WTC11 (cell line): ENCODE results near the gene COX19. TPM values are rescaled to one million over a fixed set of nuclear protein-coding genes. Genes with fewer than 3 reads are reported as not detected.

ENCODE experiments used
- ATAC-seq: fragments of 200-7000 bp; cut with Tn5 transposase; 2 replicates; pipeline ENCODE4 v1.10.0; 2021; ENCODE audit warnings: mild to moderate bottlenecking, moderate library complexity
- CTCF ChIA-PET: fragments of 300-600 bp; sonication (Branson Sonifier 250); formaldehyde crosslinking; loops from one replicate; lab custom pipeline; 2021; ENCODE audit warnings: antibody characterized with exemption; lab: Charles Lee
- POLR2A ChIA-PET: fragments of 350-600 bp; sonication (Branson Sonifier 250); formaldehyde crosslinking; loops from one replicate; lab custom pipeline; 2021; ENCODE audit warnings: antibody characterized with exemption; lab: Charles Lee
- DNase-seq: peaks from one replicate; pipeline ENCODE4 v3.0.0; 2021; ENCODE audit warnings: low spot score
- H3K27ac Mint-ChIP-seq: 2 replicates; pipeline ENCODE4 v1.8.0; 2021; ENCODE audit warnings: mixed read lengths
- H3K27me3 Mint-ChIP-seq: 2 replicates; pipeline ENCODE4 v1.8.0; 2021; ENCODE audit warnings: low read depth, mild to moderate bottlenecking, moderate library complexity, mixed read lengths
- H3K36me3 Mint-ChIP-seq: 2 replicates; pipeline ENCODE4 v1.8.0; 2021; ENCODE audit warnings: mixed read lengths
- H3K4me1 Mint-ChIP-seq: 2 replicates; pipeline ENCODE4 v1.8.0; 2022; ENCODE audit warnings: mixed read lengths
- H3K4me3 Mint-ChIP-seq: 2 replicates; pipeline ENCODE4 v1.8.0; 2021; ENCODE audit warnings: mild to moderate bottlenecking, moderate library complexity, mixed read lengths
- H3K9me3 Mint-ChIP-seq: 2 replicates; pipeline ENCODE4 v1.8.0; 2021; ENCODE audit warnings: mixed read lengths
- CDX4 ChIP-seq: fragments of 250-450 bp; sonication (Bioruptor Pico); IDR thresholded peaks from 2 replicates; pipeline ENCODE4 v1.9.0; 2021; ENCODE audit warnings: moderate library complexity, mild to moderate bottlenecking, inconsistent platforms, borderline replicate concordance
- CTCF ChIP-seq: fragments of 200-600 bp; IDR thresholded peaks from 2 replicates; pipeline ENCODE4 v1.8.0; 2022; ENCODE audit warnings: antibody characterized with exemption
- FOXK1 ChIP-seq: sonication (generic); formaldehyde crosslinking; IDR thresholded peaks from 2 replicates; pipeline ENCODE4 v1.8.0; 2022; ENCODE audit warnings: mild to moderate bottlenecking, moderate library complexity, missing genetic modification reagents
- GRHL2 ChIP-seq: fragments of 250-450 bp; sonication (Bioruptor Pico); IDR thresholded peaks from 2 replicates; pipeline ENCODE4 v1.8.0; 2022; ENCODE audit warnings: mild to moderate bottlenecking, moderate library complexity; ENCODE audit not compliant: insufficient replicate concordance, severe bottlenecking
- GTF2I ChIP-seq: fragments of 250-450 bp; sonication (Bioruptor Pico); conservative IDR thresholded peaks from 2 replicates; pipeline ENCODE4 v1.4.0; 2021; ENCODE audit warnings: mild to moderate bottlenecking
- MAX ChIP-seq: sonication (generic); formaldehyde crosslinking; IDR thresholded peaks from 2 replicates; pipeline ENCODE4 v1.8.0; 2022; ENCODE audit warnings: mild to moderate bottlenecking, missing genetic modification reagents
- NFE2L1 ChIP-seq: sonication (generic); formaldehyde crosslinking; IDR thresholded peaks from 2 replicates; pipeline ENCODE4 v1.8.1; 2023; ENCODE audit warnings: missing genetic modification reagents
- NR3C1 ChIP-seq: sonication (generic); formaldehyde crosslinking; conservative IDR thresholded peaks from 2 replicates; pipeline ENCODE4 v1.8.1; 2023; ENCODE audit warnings: low read depth, mild to moderate bottlenecking, missing genetic modification reagents
- OVOL2 ChIP-seq: fragments of 250-450 bp; sonication (Bioruptor Pico); IDR thresholded peaks from 2 replicates; pipeline ENCODE4 v1.9.0; 2021; ENCODE audit warnings: mild to moderate bottlenecking, borderline replicate concordance
- PREB ChIP-seq: sonication (generic); formaldehyde crosslinking; IDR thresholded peaks from 2 replicates; pipeline ENCODE4 v1.8.1; 2022; ENCODE audit warnings: mild to moderate bottlenecking, missing genetic modification reagents, moderate library complexity, borderline replicate concordance
- SMAD3 ChIP-seq: sonication (generic); formaldehyde crosslinking; IDR thresholded peaks from 2 replicates; pipeline ENCODE4 v1.8.0; 2022; ENCODE audit warnings: missing genetic modification reagents, mild to moderate bottlenecking, borderline replicate concordance
- USF1 ChIP-seq: sonication (generic); formaldehyde crosslinking; IDR thresholded peaks from 2 replicates; pipeline ENCODE4 v1.8.0; 2022; ENCODE audit warnings: mild to moderate bottlenecking, missing genetic modification reagents
- USF2 ChIP-seq: sonication (generic); formaldehyde crosslinking; IDR thresholded peaks from 2 replicates; pipeline ENCODE4 v1.8.1; 2023; ENCODE audit warnings: mild to moderate bottlenecking, missing genetic modification reagents, moderate library complexity
- ZNF416 ChIP-seq: fragments of 250-450 bp; sonication (Bioruptor Pico); IDR thresholded peaks from 2 replicates; pipeline ENCODE4 v1.9.0; 2021; ENCODE audit warnings: mild to moderate bottlenecking, inconsistent platforms
- ZSCAN18 ChIP-seq: fragments of 250-450 bp; sonication (Bioruptor Pico); IDR thresholded peaks from 2 replicates; pipeline ENCODE4 v2.1.2; 2022; ENCODE audit warnings: mild to moderate bottlenecking, moderate library complexity
- total RNA-seq: library from RNA; stranded (reverse); gene quantifications from 3 replicates; pipeline ENCODE4 v1.2.3, GENCODE V29; 2021
- TF ChIP-seq, protein P1 (sequence below): sonication (generic); formaldehyde crosslinking; IDR thresholded peaks from 2 replicates; pipeline ENCODE4 v1.8.0; 2022; ENCODE audit warnings: mild to moderate bottlenecking, missing genetic modification reagents
- TF ChIP-seq, protein P2 (sequence below): sonication (generic); formaldehyde crosslinking; IDR thresholded peaks from 2 replicates; pipeline ENCODE4 v1.8.1; 2023; ENCODE audit warnings: mild to moderate bottlenecking, missing genetic modification reagents
- TF ChIP-seq, protein P3 (sequence below): sonication (generic); formaldehyde crosslinking; IDR thresholded peaks from 2 replicates; pipeline ENCODE4 v1.8.1; 2022; ENCODE audit warnings: low read depth, mild to moderate bottlenecking, moderate library complexity, missing genetic modification reagents, borderline replicate concordance

Gene COX19
- total RNA-seq, 1 experiment from 2014 or later: 13.2 TPM

DNA sequence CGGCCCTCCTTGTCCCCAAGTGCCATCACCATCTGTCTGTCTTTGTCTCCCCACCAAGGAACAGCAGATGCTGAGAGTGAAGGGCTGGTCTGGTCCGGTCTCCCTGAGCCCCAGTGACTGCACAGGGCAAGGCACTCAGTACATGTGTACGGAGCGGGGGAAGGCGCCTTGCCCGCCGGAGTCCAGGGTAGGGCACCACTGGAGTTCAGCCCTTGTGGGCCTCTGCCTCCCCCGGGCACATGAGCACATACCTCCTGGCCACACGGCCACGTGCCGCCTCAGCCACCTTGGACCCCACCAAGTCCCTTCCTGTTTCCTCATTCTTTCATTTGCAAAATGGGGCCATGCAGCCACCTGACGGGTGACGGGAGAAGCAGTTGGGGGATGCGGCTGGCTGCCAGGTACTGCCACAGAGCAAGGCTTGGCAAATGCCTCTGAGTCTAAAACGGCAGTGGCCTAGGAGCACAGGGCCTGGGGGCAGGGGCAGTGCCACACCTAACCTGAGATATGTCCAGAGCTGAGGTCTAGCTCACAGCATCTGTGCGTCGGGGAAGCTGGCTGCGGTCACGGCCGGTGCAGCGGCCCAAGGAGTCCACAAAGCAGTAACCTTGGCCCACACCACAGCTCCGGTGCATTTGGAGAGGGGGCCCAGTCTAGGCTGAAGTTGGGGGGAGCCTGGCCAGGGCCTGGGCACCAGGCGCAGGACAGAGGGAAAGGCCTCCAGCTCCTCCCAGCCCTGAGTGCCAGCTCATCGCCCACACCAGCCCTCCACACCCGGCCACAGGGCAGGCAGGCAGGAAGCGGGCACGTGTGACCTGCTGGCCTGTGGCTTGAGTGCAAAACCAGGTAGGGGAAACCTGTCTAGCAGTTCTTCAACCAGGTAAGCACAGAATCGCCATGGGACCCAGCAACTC lies 26.1 kb downstream of the COX19 start:
- Mint-ChIP-seq H3K27me3 (peaks cover 12% of the 10 kb centered on the region), H3K27ac (no peak overlapping the region), H3K9me3 (no peaks in the 10 kb centered on the region), H3K4me1 (peaks cover 13% of the 10 kb centered on the region), H3K4me3 (no peak overlapping the region), H3K36me3 (no peaks in the 10 kb centered on the region)
- ChIA-PET POLR2A (no interaction called here), CTCF (no interaction called here)
- DNase-seq (no peak), ATAC-seq (no peak)
- TF ChIP-seq MAX (CRISPR knock-in tag): no peak
- TF ChIP-seq USF2: peak; percentile 22; the same call in 1 of the 2 replicates

DNA sequence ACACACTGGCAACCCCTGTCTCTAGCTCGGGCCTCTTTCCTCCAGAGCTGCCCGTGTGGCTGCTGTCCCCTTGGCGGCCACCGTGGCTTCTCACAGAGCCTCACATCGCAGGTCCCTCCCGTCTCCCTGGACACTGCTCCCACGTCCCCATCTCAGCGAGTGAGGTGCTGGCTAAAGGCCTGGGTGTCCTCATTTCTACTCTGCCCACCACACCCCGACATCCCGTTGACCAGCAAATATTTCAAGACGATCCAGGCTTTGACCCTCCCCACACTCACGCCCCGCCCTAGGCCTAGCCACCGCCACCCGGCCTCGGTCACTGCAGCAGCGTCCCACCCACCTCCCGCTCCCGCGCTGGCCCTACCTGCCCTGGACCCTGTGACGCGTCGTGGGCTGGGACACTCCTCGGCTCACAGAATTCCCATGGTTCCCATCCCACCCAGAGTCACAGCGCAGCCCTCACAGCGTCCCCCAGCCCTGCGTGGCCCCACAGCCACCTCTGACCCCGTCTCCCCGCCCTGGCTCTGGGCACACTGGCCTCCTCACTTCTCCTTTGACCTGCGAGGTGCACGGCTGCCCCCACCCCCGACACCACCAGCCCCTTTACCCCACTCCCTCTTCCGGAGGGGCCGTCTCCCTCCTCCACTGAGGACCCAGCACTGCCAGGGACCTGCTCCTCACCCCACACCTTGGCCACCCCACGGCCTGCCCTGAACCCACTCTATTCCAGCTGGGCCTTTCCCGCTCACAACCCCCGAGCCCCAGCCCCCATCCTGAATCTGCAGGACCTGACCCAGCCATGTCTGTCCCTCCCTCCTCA lies 27.7 kb downstream of the COX19 start:
- H3K4me1 Mint-ChIP-seq: peaks cover 13% of the 10 kb centered on the region
- ATAC-seq (no peak), DNase-seq (no peak)
- H3K27ac Mint-ChIP-seq: no peak overlapping the region; the same call in 1 of the 2 replicates
- peaks cover 12% of the 10 kb centered on the region for H3K27me3 Mint-ChIP-seq
- H3K4me3 Mint-ChIP-seq: no peak overlapping the region
- ChIA-PET POLR2A (no interaction called here), CTCF (interaction anchor here (1.3 kb wide), 1 partner anchor 45 kb away, joined by 3 read pairs; no protein-coding TSS in a partner anchor)
- no peaks in the 10 kb centered on the region for H3K36me3 Mint-ChIP-seq
- no peaks in the 10 kb centered on the region for H3K9me3 Mint-ChIP-seq
- TF ChIP-seq CDX4 (CRISPR knock-in tag) (no peak), MAX (CRISPR knock-in tag) (no peak), NR3C1 (no peak), ZNF416 (CRISPR knock-in tag) (no peak), PREB (CRISPR knock-in tag) (no peak), GTF2I (CRISPR knock-in tag) (no peak), CTCF (no peak), OVOL2 (no peak), FOXK1 (CRISPR knock-in tag) (no peak), GRHL2 (CRISPR knock-in tag) (no peak), ZSCAN18 (CRISPR knock-in tag) (no peak), NFE2L1 (CRISPR knock-in tag) (no peak), SMAD3 (CRISPR knock-in tag) (no peak), USF1 (no peak)
- TF ChIP-seq, protein P1, sequence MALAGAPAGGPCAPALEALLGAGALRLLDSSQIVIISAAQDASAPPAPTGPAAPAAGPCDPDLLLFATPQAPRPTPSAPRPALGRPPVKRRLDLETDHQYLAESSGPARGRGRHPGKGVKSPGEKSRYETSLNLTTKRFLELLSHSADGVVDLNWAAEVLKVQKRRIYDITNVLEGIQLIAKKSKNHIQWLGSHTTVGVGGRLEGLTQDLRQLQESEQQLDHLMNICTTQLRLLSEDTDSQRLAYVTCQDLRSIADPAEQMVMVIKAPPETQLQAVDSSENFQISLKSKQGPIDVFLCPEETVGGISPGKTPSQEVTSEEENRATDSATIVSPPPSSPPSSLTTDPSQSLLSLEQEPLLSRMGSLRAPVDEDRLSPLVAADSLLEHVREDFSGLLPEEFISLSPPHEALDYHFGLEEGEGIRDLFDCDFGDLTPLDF (CRISPR knock-in tag): no peak
- TF ChIP-seq, protein P2, sequence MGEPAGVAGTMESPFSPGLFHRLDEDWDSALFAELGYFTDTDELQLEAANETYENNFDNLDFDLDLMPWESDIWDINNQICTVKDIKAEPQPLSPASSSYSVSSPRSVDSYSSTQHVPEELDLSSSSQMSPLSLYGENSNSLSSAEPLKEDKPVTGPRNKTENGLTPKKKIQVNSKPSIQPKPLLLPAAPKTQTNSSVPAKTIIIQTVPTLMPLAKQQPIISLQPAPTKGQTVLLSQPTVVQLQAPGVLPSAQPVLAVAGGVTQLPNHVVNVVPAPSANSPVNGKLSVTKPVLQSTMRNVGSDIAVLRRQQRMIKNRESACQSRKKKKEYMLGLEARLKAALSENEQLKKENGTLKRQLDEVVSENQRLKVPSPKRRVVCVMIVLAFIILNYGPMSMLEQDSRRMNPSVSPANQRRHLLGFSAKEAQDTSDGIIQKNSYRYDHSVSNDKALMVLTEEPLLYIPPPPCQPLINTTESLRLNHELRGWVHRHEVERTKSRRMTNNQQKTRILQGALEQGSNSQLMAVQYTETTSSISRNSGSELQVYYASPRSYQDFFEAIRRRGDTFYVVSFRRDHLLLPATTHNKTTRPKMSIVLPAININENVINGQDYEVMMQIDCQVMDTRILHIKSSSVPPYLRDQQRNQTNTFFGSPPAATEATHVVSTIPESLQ (CRISPR knock-in tag): no peak
- TF ChIP-seq, protein P3, sequence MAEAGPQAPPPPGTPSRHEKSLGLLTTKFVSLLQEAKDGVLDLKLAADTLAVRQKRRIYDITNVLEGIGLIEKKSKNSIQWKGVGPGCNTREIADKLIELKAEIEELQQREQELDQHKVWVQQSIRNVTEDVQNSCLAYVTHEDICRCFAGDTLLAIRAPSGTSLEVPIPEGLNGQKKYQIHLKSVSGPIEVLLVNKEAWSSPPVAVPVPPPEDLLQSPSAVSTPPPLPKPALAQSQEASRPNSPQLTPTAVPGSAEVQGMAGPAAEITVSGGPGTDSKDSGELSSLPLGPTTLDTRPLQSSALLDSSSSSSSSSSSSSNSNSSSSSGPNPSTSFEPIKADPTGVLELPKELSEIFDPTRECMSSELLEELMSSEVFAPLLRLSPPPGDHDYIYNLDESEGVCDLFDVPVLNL: no peak
